Neuronal stem cell (in vitro differentiated cells): ENCODE measurements around the gene RPS19BP1.

Experiments
- DNase-seq: peaks from one replicate; pipeline ENCODE4 v3.0.0-alpha.2; 2013; ENCODE audit warnings: low spot score
- H2AFZ ChIP-seq: one replicate; pipeline ENCODE4 v1.6.1; 2013; ENCODE audit warnings: mild to moderate bottlenecking, low read length, inconsistent platforms
- H2AK5ac ChIP-seq: 2 replicates; pipeline ENCODE4 v1.6.1; 2013; ENCODE audit warnings: low read depth, mild to moderate bottlenecking, inconsistent platforms, low read length, moderate library complexity, mixed read lengths
- H2BK120ac ChIP-seq: 2 replicates; pipeline ENCODE4 v1.6.1; 2013; ENCODE audit warnings: low read depth, mild to moderate bottlenecking, inconsistent platforms, low read length, moderate library complexity, mixed read lengths
- H2BK12ac ChIP-seq: one replicate; pipeline ENCODE4 v1.6.1; 2013; ENCODE audit warnings: low read length, inconsistent platforms
- H2BK15ac ChIP-seq: 2 replicates; pipeline ENCODE4 v1.6.1; 2013; ENCODE audit warnings: mild to moderate bottlenecking, low read length, inconsistent platforms, mixed read lengths
- H2BK5ac ChIP-seq: one replicate; pipeline ENCODE4 v1.6.1; 2013; ENCODE audit warnings: inconsistent platforms, mild to moderate bottlenecking, low read length, moderate library complexity
- H3K14ac ChIP-seq: one replicate; pipeline ENCODE4 v1.6.1; 2013; ENCODE audit warnings: low read length, inconsistent platforms
- H3K18ac ChIP-seq: 2 replicates; pipeline ENCODE4 v1.6.1; 2013; ENCODE audit warnings: low read length, inconsistent platforms
- H3K23ac ChIP-seq: 2 replicates; pipeline ENCODE4 v1.6.1; 2013; ENCODE audit warnings: low read depth, mild to moderate bottlenecking, mixed read lengths, low read length, inconsistent platforms; ENCODE audit not compliant: poor library complexity
- H3K27ac ChIP-seq: replicated peaks from 3 replicates; pipeline ENCODE4 v1.5.1; 2013; ENCODE audit warnings: low read length, inconsistent platforms
- H3K27me3 ChIP-seq, 3 experiments: 2 replicates each; pipeline ENCODE4 v1.6.1; 2013; ENCODE audit warnings: low read length in 3 of 3, mild to moderate bottlenecking in 2 of 3, inconsistent platforms in 1 of 3, low read depth in 1 of 3, mixed read lengths in 1 of 3, moderate library complexity in 1 of 3; ENCODE audit not compliant: control insufficient read depth in 3 of 3, insufficient read depth in 3 of 3
- H3K36me3 ChIP-seq, 2 donors: replicated peaks in 1 of 2; 2 replicates each; pipeline ENCODE4 v1.6.1; 2013; ENCODE audit warnings: low read length in 2 of 2; ENCODE audit not compliant: control insufficient read depth in 2 of 2, insufficient read depth in 2 of 2
- H3K4ac ChIP-seq: 2 replicates; pipeline ENCODE4 v1.6.1; 2013; ENCODE audit warnings: inconsistent platforms, mild to moderate bottlenecking, low read length, moderate library complexity
- H3K4me1 ChIP-seq, 2 donors: 1 replicate in 1 of 2; 2 replicates in 1 of 2; pipeline ENCODE4 v1.6.1; 2013; ENCODE audit warnings: low read length in 2 of 2, low read depth in 1 of 2; ENCODE audit not compliant: control insufficient read depth in 2 of 2, insufficient read depth in 1 of 2
- H3K4me2 ChIP-seq: one replicate; pipeline ENCODE4 v1.6.1; 2013; ENCODE audit warnings: mild to moderate bottlenecking, low read length, inconsistent platforms; ENCODE audit not compliant: insufficient read depth, poor library complexity, severe bottlenecking
- H3K4me3 ChIP-seq, 2 donors: 2 replicates each; pipeline ENCODE4 v1.5.1; 2013; ENCODE audit warnings: low read length in 2 of 2, mild to moderate bottlenecking in 2 of 2, inconsistent platforms in 1 of 2, moderate library complexity in 1 of 2
- H3K79me1 ChIP-seq: one replicate; pipeline ENCODE4 v1.6.1; 2013; ENCODE audit warnings: low read depth, mild to moderate bottlenecking, inconsistent platforms, low read length, moderate library complexity
- H3K9ac ChIP-seq: one replicate; pipeline ENCODE4 v1.6.1; 2013; ENCODE audit warnings: mild to moderate bottlenecking, low read depth, low read length, inconsistent platforms; ENCODE audit not compliant: poor library complexity
- H3K9me3 ChIP-seq, 2 donors: replicated peaks in 1 of 2; 2 replicates each; pipeline versions ENCODE3 to v1.6.1; 2013; ENCODE audit warnings: low read length in 2 of 2, mild to moderate bottlenecking in 2 of 2, inconsistent platforms in 1 of 2, low read depth in 1 of 2, mixed read lengths in 1 of 2, moderate library complexity in 1 of 2; ENCODE audit not compliant: control insufficient read depth in 2 of 2, insufficient read depth in 1 of 2
- H4K8ac ChIP-seq: one replicate; pipeline ENCODE4 v1.6.1; 2013; ENCODE audit warnings: low read depth, mild to moderate bottlenecking, inconsistent platforms, low read length, moderate library complexity
- H4K91ac ChIP-seq: one replicate; pipeline ENCODE4 v1.6.1; 2013; ENCODE audit warnings: low read length, low read depth, mild to moderate bottlenecking, inconsistent platforms; ENCODE audit not compliant: poor library complexity
- WGBS, 2 donors: extraction: QIAGEN DNeasy Blood & Tissue Kit; methylation state at CpG; one replicate each; pipeline ENCODE4 v1.1.7; 2013; ENCODE audit warnings: missing lambda C conversion rate in 2 of 2, mixed read lengths in 1 of 2; ENCODE audit not compliant: insufficient read length in 2 of 2, insufficient replicate concordance in 1 of 2; ENCODE audit errors: extremely low coverage in 2 of 2; 5-methylcytosine and 5-hydroxymethylcytosine counted together

Gene RPS19BP1

DNA sequence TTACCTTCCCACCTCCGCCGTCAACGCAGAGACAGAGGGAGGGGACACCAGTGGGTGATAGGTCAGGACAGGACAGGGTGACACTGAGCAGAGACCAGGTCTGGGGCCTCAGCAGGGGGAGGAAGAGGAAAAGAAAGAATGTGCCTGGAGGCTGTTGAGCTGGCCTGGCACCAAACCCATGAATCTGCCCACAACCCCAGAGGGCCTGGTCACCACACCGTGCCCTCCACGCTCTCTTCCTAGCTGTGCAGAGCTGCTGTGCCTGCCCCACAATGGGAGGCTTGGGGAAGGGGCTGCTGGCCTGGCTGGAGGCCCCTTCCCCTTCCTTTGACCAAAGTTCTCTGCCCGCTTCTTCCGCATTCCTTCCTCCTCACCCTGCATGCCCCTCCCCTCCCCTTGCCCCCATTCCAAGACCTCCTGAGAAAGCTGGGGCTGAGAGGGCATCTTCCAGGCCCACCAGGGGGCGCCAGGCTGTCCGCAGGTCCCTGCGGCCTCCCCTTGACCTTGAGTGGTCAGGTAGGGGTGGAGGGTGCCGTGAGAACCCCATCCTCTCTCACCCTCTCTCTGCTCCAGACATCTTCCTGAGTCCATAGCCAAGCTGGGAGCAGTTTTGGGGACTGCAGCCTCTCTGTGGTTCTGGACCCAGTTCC lies 27.0 kb upstream of the RPS19BP1 start:
- Histone ChIP-seq H4K8ac (no peak overlapping the region), H3K27ac (no peak overlapping the region), H3K36me3 (peaks cover 0 to 3% of the 10 kb centered on the region in 2 donors), H2AK5ac (peak overlapping the region; percentile 51), H3K27me3 (peaks cover 6 to 73% (median 53%) of the 10 kb centered on the region in 3 experiments), H3K18ac (peak overlapping the region; percentile 9), H3K4me2 (no peak overlapping the region), H3K79me1 (no peaks in the 10 kb centered on the region), H2BK15ac (no peak overlapping the region), H3K4me3 (peak overlapping the region in 1 of 2 donors; percentile 7), H2BK12ac (no peak overlapping the region), H4K91ac (no peak overlapping the region), H3K4ac (no peak overlapping the region), H2BK120ac (no peak overlapping the region), H2AFZ (no peak overlapping the region), H3K23ac (peak overlapping the region; percentile 46), H2BK5ac (no peak overlapping the region), H3K14ac (no peak overlapping the region), H3K9me3 (peaks cover 0 to 9% of the 10 kb centered on the region in 2 donors), H3K4me1 (peaks cover 0 to 7% of the 10 kb centered on the region in 2 donors), H3K9ac (no peak overlapping the region)
- WGBS, 2 donors = no CpG with 5 or more reads among the region's 11 CpGs
- DNase-seq = no peak

DNA sequence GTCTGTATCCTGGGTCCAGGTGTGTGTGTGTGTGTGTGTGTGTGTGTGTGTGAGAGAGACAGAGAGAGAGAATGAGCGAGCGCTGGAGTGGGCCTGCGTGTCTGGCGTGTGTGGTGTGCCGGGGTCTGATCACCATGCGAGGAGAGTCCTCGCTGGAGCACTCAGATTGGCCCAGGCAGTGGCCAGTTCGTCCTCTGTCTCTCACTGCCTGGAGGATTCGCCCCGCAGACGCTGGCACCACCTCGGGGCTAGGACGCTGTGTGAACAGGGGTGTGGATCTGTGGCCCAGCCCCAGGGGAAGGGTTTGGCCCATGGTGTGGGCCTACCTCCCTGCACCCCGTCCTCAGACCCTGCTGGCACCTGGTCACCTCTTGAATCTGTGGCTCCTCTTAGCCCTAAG lies 26.4 kb upstream of the RPS19BP1 start:
- WGBS, 2 donors = no CpG with 5 or more reads among the region's 14 CpGs
- Histone ChIP-seq H2AFZ (no peak overlapping the region), H3K79me1 (no peaks in the 10 kb centered on the region), H3K4me2 (no peak overlapping the region), H3K9me3 (peaks cover 0 to 6% of the 10 kb centered on the region in 2 donors), H3K4ac (no peak overlapping the region), H3K36me3 (peaks cover 0 to under 1% of the 10 kb centered on the region in 2 donors), H3K27ac (no peak overlapping the region), H3K23ac (peak overlapping the region; percentile 46), H2BK5ac (no peak overlapping the region), H3K9ac (no peak overlapping the region), H2BK12ac (peak overlapping the region; percentile 33), H3K14ac (peak overlapping the region; percentile 32), H3K4me3 (no peak overlapping the region), H3K18ac (peak overlapping the region; percentile 40), H3K27me3 (peaks cover 6 to 79% (median 50%) of the 10 kb centered on the region in 3 experiments), H2BK120ac (no peak overlapping the region), H4K8ac (no peak overlapping the region), H2BK15ac (no peak overlapping the region), H4K91ac (no peak overlapping the region), H3K4me1 (peaks cover 0 to 7% of the 10 kb centered on the region in 2 donors), H2AK5ac (peak overlapping the region; percentile 51)
- no peak for DNase-seq

- Histone ChIP-seq H4K91ac (no peak overlapping the region), H4K8ac (no peak overlapping the region), H3K27me3 (peaks cover 6 to 80% (median 49%) of the 10 kb centered on the region in 3 experiments)
Measured at GRCh38 chr22:39558254-39558727, 25.7 kb upstream of the RPS19BP1 start.

DNA sequence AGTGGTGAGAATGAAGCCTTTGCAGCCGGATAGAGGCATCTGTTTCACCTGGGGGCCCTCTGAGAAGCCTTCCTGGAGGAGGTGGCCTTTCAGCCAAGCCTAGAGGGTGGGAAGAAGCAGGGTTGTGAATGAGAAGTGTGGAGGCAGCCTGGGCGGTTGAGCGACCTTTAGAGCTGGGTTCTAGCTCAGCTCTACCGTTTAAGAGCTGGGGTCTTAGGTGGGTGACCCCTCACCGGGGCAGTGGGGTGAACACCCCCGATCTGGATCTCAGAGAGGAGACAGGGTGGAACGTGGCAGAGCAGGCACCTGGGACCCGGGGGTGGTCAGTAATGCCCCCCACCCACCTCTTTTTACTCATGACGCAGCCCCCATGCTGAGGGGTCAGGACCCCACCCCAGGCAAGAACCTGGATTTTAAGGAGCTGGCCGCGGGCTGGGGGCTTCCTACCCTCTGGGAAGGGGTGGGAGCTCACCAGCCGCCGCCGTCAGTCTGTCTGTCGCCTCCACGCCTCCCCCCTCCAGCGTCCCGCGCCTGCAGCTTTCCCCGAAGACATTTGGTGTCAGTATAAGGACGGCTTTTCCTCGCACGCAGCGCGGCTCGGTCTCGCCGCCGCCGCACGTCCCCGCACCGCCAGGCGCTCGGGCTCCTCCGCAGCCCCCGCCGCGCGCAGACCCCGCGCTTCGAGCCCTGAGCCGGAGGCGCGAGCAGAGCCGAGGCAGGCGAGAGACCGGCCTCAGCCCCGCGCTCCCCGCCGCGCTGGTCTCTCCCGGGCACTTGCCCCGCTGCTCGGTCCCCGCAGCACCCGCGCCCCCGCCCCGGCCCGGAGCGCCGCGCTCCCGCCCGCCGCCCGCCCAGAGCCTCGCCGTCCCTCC lies 24.7 kb upstream of the RPS19BP1 start:
- Histone ChIP-seq H2AFZ (peak overlapping the region; percentile 82), H3K27ac (no peak overlapping the region), H2BK12ac (no peak overlapping the region), H3K4me3 (peak overlapping the region in 1 of 2 donors; percentile 72), H3K18ac (peak overlapping the region; percentile 37), H3K9me3 (no peaks in the 10 kb centered on the region), H3K4ac (no peak overlapping the region), H4K91ac (no peak overlapping the region), H2AK5ac (no peak overlapping the region), H3K14ac (peak overlapping the region; percentile 42), H3K79me1 (no peaks in the 10 kb centered on the region), H4K8ac (no peak overlapping the region), H3K4me2 (peak overlapping the region; percentile 58), H2BK15ac (no peak overlapping the region), H2BK5ac (no peak overlapping the region), H3K36me3 (no peaks in the 10 kb centered on the region), H3K23ac (peak overlapping the region; percentile 90), H3K27me3 (peaks cover 6 to 84% (median 49%) of the 10 kb centered on the region in 3 experiments), H3K9ac (peak overlapping the region; percentile 61), H3K4me1 (peaks cover 0 to 7% of the 10 kb centered on the region in 2 donors), H2BK120ac (no peak overlapping the region)
- DNase-seq = no peak
- WGBS, 2 donors = no CpG with 5 or more reads among the region's 72 CpGs

More at GRCh38 chr22:39558254-39558727, 25.7 kb upstream of the RPS19BP1 start:
- H3K23ac ChIP-seq = no peak overlapping the region
- no peaks in the 10 kb centered on the region for H3K9me3 ChIP-seq
- no peak overlapping the region for H3K18ac ChIP-seq
- H2BK12ac ChIP-seq = no peak overlapping the region
- H3K4me1 ChIP-seq = peaks cover 0 to 7% of the 10 kb centered on the region in 2 donors
- no peak overlapping the region for H3K14ac ChIP-seq
- no peak overlapping the region for H3K27ac ChIP-seq
- H2BK5ac ChIP-seq = no peak overlapping the region
- WGBS, 2 donors = no CpG with 5 or more reads among the region's 34 CpGs
- H2AFZ ChIP-seq = peak overlapping the region; percentile 43
- H2AK5ac ChIP-seq = peak overlapping the region; percentile 40
- no peak overlapping the region for H3K4ac ChIP-seq
- H3K79me1 ChIP-seq = no peaks in the 10 kb centered on the region
- no peak for DNase-seq
- no peak overlapping the region for H2BK120ac ChIP-seq
- H3K4me2 ChIP-seq = peak overlapping the region; percentile 36
- no peak overlapping the region for H2BK15ac ChIP-seq
- no peak overlapping the region for H3K4me3 ChIP-seq
- H3K36me3 ChIP-seq = no peaks in the 10 kb centered on the region
- no peak overlapping the region for H3K9ac ChIP-seq
